NCI-H1694 treated with DMSO at 0.1 percent for 48 hours (cell line): ENCODE data around the gene CHRNA9.
"Not testable (repeated sequence)": the region's sequence is repeated elsewhere in the genome, so short reads cannot be mapped to it uniquely, and the experiment has no call there.

Experiments
- DNase-seq: peaks from one replicate; lab custom pipeline; 2025; lab: John Stamatoyannopoulos, UW

CHRNA9 gene, protein sequence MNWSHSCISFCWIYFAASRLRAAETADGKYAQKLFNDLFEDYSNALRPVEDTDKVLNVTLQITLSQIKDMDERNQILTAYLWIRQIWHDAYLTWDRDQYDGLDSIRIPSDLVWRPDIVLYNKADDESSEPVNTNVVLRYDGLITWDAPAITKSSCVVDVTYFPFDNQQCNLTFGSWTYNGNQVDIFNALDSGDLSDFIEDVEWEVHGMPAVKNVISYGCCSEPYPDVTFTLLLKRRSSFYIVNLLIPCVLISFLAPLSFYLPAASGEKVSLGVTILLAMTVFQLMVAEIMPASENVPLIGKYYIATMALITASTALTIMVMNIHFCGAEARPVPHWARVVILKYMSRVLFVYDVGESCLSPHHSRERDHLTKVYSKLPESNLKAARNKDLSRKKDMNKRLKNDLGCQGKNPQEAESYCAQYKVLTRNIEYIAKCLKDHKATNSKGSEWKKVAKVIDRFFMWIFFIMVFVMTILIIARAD

DNA sequence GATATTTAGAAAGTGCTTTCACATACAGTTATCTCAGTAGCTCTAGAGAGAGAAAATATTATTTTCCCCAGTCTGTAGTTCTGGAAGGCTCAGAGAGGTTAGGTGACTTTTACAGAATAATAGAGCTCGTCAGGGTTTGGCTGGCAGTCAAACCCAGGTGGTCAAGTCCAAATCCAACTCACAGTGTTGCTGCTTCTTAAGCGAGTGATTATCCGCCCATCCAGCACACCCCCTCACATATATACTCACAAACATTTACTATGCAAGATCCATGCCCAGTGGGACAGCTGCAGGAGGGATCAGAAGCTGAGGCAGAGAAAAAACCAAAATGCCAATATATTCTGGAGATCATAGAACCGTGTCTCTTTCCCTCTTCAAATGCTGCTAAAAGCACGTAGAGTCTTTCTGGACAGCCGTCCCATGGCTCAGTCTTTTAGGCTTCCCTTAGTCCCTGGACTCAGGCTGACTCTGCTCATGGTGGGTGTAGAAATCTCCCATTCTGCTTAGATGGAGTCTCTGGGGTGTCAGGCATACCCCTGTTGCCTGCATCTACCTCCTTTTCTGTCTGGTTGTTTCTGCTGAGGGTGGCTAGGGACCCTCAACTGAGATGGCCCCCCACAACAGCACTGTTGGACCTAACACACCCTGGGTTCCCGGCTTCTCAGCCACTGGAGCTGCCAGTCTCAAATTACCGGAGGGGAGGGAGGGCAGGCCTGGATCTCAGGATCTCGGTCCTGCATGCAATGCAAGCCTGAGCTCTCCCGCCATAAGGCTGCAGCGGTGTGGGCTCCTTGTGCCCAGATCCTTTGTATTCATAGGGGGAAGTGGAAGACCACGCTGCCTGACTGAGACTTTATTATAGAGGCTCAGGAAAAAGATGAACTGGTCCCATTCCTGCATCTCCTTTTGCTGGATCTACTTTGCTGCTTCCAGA, at the start of gene CHRNA9:
CHRNA9 (plus strand) TSS at position 743 of the 934 bp plus-strand sequence; CDS start at position 878, 135 bp downstream.
- DNase-seq = no peak

DNA sequence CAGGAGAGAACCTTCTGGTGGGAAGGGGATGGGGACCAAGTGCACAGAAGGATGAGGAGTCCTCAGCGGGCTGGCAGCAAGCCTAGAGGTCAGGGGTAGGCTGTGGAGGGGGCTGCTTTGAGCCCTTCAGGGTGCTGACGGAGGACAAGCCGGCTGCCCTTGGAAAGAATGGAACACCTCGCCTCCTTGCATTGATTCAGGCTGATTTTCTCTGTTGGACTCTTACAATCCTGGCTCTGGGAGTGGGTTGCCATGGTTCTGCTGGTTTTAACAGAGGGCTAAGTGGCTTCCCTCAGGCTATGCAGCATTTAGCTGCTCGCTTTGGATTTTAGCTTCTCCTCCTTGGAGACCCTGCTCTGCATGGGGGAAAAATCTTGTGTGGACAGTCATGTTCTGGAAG, 49.4 kb upstream of the CHRNA9 start:
- no peak for DNase-seq

DNA sequence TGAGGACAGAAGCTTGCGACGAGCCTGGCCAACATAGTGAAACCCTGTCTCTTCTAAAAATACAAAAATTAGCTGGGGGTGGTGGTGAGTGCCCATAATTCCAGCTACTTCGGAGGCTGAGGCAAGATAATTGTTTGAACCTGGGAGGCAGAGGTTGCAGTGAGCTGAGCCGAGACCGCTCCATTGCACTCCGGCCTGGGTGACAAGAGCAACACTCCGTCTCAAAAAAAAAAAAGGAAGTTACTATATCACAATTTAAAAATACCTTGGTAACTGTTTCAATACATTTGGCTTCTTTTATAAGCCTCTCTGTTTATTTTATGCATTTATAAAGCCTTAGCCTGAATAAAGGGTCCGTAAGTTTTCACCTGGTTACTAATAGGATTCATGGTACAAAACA, 46.6 kb upstream of the CHRNA9 start:
- DNase-seq = no peak

DNA sequence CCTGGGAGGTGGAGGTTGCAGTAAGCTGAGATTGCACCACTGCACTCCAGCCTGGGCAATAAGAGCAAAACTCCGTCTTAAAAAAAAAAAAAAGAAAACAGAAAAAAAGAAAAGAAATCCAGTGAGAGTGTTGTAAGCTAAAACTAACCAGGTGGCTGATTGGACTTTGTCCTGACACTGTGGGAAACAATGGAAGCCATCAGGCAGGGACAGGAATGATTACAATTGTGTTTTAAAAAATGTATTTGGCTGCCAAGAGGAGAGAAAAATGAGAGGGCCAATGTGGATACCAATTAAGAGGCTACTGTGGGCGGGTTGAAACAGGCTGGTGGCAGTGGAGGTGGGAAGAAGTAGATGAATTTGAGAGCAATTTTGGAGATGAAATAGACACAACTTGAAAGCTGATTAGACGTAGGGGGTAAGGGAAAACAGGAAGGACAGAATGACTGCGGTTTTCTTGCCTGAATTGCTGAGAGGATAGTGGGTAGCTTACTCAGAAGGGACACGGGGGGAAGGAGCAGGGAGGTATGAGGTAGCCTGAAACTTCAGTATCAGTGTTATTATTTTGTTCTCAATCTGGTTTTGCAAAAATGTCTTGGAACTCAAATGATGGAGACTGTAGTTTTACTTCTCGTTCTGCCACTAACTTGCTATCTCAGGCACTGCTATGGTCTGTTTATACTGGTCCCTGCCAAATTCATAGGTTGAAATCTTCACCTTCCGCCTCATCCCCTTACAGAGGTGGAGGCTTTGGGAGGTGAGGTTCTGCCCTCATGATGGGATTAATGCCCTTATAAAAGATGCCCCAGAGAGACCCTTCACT, 45.6 kb upstream of the CHRNA9 start:
- no peak for DNase-seq

DNA sequence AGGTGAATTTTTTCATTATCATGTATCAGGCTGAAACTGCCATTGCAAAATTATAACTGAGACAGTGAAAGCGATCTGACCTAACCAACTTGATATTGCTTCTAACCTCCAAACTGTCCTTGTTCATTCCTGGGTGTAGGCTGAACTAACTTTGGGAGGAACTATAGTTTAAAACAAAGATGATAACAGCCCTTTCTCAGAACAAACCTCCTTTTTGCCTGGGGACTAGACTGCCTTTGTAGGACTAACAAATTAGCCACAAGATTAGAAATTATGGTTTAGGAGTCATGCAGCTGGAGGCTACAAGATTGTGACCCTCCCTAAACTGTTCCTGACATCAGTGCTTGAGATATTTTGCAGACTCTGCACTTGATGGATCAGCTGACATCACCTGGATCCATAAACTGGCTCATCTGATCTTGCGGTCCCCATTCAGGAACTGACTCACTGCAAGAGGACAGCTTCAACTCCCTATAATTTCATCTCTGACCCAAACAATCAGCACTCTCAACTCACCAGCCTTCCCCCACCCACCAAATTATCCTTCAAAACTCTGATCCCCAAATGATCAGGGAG, 44.4 kb upstream of the CHRNA9 start:
- not testable (repeated sequence) for DNase-seq

DNA sequence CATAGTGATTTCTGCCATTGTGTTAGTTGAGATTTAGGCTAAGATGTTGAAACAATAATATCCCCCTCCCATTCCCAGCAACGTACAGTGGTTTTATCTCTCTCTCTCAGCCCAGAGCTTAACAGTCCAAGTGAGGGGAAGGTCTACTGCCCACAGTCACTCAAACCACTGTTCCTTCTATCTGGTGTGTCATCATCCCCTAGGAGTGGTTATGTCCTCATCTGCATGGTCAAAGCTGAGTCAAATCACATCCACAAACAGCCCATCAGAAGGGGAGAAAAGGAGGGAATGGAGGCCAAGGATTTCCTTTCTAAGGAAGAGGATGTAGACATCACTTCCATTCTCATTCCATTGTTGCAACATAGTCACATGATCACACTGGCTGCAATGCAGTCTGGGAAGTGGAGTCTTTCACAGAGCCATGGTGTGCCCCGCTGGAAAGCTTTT, 42.8 kb upstream of the CHRNA9 start:
- DNase-seq = no peak

DNA sequence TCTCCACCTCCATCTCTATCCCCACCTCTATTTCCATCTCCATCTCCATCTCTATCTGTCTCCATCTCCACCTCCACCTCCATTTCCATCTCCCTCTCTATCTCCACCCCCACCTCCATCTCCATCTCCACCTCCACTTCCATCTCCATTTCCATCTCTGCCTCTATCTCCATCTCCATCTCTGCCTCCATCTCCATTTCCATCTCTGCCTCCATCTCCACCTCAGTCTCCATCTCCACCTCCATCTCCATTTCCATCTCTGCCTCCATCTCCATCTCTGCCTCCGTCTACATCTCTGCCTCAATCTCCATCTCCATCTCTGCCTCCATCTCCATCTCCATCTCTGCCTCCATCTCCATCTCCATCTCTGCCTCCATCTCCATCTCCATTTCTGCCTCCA, 40.8 kb upstream of the CHRNA9 start:
- no peak for DNase-seq

DNA sequence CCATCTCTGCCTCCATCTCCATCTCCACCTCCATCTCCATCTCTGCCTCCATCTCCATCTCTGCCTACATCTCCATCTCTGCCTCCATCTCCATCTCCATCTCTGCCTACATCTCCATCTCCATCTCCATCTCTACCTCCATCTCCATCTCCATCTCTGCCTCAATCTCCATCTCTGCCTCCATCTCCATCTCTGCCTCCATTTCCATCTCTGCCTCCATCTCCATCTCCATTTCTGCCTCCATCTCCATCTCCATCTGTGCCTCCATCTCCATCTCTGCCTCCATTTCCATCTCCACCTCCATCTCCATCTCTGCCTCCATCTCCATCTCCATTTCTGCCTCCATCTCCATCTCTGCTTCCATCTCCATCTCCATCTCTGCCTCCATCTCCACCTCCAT, 40.1 kb upstream of the CHRNA9 start:
- DNase-seq = not testable (repeated sequence)

DNA sequence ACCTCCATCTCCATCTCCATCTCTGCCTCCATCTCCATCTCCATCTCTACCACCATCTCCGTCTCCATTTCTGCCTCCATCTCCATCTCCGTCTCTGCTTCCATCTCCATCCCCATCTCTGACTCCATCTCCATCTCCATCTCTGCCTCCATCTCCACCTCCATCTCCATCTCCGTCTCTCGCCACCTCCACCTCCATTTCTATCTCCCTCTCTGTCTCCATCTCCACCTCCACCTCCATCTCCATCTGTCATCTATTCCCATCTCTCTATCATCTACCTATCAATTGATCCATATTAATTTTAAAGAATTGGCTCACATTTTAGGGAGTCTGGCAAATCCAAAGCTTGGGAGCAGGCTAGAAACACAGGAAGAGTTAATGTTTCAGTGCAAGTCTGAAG, 39.6 kb upstream of the CHRNA9 start:
- no peak for DNase-seq

DNA sequence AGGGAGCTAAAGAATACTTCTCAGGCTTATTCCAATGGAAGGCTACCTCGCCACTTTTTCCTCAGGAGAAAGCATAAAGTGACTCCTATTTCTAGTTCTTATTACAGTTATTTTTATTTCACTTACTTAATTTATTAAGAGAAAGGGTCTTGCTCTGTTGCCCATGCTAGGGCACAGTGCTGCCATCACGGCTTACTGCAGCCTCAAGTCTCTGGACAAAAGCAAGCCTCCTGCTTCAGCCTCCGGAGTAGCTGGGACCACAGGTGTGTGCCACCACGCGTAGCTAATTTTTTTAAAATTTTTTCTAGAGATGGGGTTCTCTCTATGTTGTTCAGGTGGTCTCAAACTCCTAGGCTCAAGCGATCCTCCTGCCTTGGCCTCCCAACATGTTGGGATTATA, 36.0 kb upstream of the CHRNA9 start:
- no peak for DNase-seq

DNA sequence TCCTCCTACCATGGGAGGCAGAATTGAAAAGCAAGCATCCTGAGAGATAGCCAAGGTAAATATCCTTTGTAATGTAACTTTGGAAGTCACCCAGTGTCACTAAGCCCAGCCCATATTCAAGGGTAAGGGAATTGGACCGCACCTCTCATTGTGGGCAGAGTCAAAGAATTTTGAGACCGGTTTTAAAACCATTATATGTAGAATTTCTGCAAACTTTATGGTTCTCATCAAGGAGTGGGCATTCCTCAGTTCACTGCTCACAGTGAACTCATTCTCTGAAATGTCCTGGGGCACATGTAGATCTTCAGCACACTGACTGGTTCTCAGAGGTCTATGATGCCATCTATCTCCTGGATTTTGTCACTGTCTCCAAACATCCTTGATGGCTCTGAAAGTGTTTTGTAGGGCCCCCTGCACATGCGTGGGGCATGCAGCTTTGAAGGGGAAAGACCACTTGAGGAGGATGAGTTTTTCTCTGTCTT, 35.3 kb upstream of the CHRNA9 start:
- no peak for DNase-seq

DNA sequence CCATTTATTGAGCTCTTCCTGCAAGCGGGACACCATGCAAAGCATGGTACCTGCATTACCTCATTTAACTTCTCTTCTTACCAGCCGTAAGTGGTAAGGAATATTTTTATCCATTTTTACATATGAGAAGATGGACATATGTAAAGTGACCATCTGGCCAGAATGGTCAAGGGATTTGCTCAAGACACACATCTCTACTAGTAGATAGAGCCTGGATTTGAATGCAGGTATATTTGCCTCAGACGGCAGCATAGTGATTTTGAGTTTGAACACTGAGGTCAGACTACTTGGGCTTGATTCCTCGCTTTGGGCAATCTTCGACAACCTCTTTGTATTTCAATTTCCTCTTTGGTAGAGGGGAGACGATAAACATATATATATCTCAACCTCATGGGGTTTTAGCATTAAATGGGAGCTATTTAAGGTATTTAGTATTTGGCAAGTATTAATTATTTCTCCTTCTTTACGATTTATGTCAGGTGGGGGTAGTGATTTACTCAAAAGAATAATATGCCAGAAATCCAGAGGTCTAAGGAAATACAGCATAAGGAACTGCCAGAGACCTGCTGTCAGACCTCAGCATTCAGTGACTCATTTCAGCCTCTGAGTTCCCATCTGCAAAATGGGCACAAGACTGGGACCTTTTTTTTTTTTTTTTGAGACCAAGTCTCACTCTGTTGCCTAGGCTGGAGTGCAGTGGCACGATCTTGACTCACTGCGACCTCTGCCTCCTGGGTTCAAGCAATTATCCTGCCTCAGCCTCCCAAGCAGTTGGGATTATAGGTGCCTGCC, 34.6 kb upstream of the CHRNA9 start:
- no peak for DNase-seq

DNA sequence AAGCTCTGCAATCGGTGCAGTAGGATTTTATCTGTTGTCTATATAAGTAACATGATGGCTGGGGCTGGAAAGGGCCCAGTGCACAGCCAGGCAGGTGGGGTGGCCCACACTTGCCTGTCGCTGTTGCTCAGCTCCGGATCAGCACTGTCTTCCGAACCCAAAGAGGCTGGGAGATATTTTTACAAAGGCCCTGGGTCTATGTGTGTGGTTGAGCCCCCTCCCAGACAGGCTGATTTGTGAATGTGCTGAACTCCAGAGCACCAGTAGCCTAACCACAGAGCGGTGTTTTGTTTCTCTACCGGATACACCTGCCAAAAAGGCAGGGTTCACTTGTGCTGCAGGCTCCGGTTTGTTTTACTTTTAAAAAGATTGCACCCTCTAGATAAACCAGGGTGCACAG, 33.5 kb upstream of the CHRNA9 start:
- DNase-seq = no peak

DNA sequence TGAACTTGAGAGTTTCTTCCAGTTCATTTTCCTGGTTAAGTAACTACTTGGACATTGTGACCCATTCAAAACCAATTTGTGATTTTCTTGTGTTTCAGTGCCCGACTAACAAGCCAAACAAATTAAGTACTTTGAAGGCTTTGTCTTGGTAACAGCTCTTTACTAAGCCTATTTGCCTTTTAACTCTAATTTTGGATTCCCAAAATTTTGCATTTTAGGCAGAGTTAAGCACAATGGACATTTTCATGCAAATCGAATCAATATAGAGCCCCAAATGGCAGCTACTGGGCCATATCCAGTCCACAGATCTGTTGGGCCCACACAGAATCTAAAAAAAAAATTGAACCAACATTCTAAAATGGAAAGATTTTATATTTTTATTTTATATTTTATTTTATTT, 31.4 kb upstream of the CHRNA9 start:
- no peak for DNase-seq

DNA sequence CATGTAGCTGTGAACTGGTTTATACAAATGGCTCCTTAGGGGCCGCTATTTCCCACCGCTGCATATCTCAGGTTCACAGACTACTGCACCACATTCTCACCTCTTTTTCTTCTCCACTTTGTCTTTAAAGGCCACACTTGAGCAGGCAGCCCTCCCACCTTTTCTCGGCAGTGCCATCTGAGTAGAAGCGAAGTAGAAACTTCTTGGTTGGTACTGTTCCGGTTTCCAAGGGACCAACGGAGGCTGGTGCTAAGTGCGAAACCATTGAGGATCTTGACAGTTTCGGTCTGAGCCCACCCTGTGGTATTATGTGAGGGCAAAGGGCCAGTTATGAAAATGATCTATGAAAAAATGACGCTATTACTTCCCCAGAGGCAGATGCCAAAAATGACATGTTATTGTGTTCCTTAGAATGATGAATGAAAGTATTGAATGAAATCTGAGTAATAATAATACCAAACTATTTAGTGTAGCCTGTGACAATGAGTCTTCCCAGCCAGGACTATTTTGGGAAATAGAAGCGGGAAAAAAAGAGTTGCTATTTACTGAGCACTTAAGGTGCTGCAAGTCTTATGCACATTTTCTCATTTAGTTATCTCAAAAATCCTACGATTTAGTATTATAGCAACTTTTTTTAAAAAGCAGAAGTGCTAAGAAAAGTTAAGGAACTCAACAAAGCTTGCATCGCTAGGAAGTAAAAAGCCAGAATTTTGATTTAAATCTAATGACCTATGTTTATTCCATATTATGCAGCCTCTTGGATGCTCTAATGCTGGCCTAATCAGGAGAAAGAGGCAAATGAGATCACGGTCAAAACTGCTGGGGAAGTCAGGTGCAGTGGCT, 29.6 kb upstream of the CHRNA9 start:
- no peak for DNase-seq

DNA sequence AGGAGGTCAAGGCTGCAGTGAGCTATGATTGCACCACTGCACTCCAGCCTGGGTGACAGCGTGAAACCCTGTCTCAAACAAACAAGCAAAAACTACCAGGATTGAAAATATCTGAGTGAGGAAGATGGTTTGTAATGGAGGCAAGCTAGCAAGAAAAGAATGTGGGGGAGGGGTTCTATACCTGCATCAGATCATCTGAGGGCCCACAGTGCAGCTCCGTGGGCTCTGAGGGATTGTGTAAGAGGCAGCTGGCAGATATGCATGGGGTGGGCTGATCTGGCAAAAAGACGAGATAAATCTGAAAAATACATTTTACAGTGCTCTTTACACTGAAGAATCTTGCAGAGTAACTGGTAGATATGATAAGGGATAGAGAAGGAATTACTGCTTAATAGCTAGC, 28.9 kb upstream of the CHRNA9 start:
- no peak for DNase-seq

DNA sequence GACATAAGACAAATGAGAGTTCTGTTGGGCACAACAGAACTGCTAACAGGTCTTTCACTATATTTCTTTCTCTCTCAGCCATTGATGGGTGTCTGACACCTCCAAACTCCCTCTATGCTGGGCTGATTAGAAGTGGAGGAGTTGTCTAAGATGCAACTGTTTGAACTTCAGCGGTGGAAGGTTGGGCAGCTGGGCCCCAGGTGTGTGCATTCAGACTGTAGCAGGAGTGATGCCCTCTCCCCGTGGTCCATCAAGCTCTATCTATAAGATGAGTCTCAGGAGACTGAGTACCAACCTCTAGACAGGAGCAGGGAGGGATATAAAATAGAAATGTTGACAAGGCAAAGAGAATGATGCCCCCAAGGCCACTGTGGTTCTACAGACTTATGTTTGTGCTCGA, 28.2 kb upstream of the CHRNA9 start:
- DNase-seq = no peak

DNA sequence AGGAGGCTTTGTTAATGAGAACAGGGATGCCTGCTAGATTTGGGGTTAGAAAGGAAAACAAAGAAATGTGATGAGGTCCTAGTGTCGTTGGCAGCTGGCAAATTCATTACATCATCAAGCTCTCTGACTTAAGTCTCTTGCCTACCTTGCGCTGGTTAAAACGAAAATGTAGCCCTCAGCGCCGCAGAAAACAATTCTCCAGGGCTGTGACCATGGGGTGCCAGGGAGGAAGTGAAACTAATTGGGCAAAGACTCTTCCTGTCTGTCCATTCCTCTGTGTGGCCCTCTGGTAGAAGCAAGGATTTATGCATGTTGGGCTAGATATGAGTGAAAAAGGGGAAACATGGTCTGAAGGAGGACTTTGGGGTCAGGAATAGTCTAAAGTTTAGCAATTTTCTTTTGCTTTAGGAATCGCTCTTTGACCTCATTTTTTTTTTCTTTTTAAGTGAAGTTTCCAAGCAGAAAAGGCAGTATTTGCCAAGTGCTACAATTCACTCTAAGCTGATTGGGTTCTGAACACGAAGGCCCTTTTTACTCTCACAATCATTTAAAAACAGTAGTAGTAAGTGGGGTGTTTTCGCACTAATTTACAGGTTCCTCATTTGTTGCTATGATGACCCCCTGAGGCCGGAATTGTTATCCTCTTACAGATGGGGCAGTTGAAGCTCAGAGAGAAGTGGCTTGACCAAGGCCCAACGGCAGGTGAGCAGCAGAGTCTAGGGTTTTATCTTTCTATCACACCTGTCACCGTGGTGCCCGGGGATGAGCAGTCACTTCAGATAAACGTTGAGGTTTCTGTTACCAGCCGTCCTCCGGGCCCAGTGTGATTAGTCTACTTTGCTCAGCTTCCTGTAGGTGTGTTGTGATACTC, 27.3 kb upstream of the CHRNA9 start:
- no peak for DNase-seq
